SK-N-SH treated with all-trans-retinoic acid at 6 μM for 48 hours (cell line): ENCODE measurements around the gene KRABD2.

Experiments used
- ARNTL ChIP-seq: fragments of 450-650 bp; formaldehyde crosslinking; IDR thresholded peaks from 2 replicates; pipeline ENCODE4 v1.5.0; 2020; ENCODE audit warnings: low read depth, mild to moderate bottlenecking, moderate library complexity, borderline replicate concordance
- PATZ1 ChIP-seq: fragments of 250-450 bp; sonication (Bioruptor Pico); IDR thresholded peaks from 2 replicates; pipeline ENCODE4 v1.8.0; 2020; ENCODE audit warnings: mild to moderate bottlenecking, moderate library complexity, borderline replicate concordance
- RARB ChIP-seq: fragments of 250-450 bp; sonication (Bioruptor Pico); IDR thresholded peaks from 2 replicates; pipeline ENCODE4 v1.8.0; 2021; ENCODE audit warnings: mild to moderate bottlenecking, moderate library complexity
- SNAI2 ChIP-seq: fragments of 250-450 bp; sonication (Bioruptor Pico); IDR thresholded peaks from 2 replicates; pipeline ENCODE4 v1.5.0; 2020; ENCODE audit warnings: mild to moderate bottlenecking, moderate library complexity
- TOX ChIP-seq: fragments of 250-450 bp; sonication (Bioruptor Pico); IDR thresholded peaks from 2 replicates; pipeline ENCODE4 v1.8.0; 2021; ENCODE audit warnings: mild to moderate bottlenecking, moderate library complexity, borderline replicate concordance
- ZFP3 ChIP-seq: fragments of 250-450 bp; sonication (Bioruptor Pico); IDR thresholded peaks from 2 replicates; pipeline ENCODE4 v1.5.0; 2020; ENCODE audit warnings: mild to moderate bottlenecking, moderate library complexity

DNA sequence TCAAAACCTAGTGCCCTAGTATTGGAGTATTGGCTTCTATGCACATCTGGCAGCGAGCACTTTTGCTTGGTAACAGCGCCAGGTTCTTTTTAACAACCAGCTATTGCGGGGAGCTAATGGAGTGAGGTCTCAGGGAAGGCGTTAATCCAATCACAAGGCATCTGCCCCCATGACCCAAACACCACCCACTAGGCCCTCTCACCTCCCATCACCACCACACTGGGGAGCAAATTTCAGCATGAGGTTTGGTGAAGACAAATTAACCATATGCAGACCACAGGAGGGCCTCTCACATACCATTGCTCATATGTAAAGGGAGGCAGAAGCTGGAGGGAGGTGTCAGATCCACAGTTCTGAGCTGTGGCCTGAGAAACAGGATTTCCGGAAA, 37.8 kb downstream of the KRABD2 start:
- TF ChIP-seq ZFP3 (CRISPR knock-in tag) = no peak
- TF ChIP-seq SNAI2 = no peak
- TF ChIP-seq RARB = no peak
- no peak for TF ChIP-seq PATZ1 (CRISPR knock-in tag)
- TF ChIP-seq ARNTL (CRISPR knock-in tag) = no peak
- TF ChIP-seq TOX = no peak
